ENCODE measurements around the gene LRRC73. TPM values are rescaled to one million over a fixed set of nuclear protein-coding genes. Genes with fewer than 3 reads are reported as not detected.
"Not testable (repeated sequence)": the region's sequence is repeated elsewhere in the genome, so short reads cannot be mapped to it uniquely, and the experiment has no call there.

The LRRC73 gene
- total RNA-seq, 1 donor from 2014 or later, result 0.40 TPM

GRCh38 chr6:43541774-43542471, 31.8 kb upstream of the LRRC73 start:
- TF ChIP-seq CTCF (IDR thresholded peaks at IDR 0.05), result no peak
- Mint-ChIP-seq H3K4me1 (ENCODE audit: unreplicated experiment) (no peaks in the 10 kb centered on the region), H3K27me3 (ENCODE audit: unreplicated experiment) (no peaks in the 10 kb centered on the region), H3K36me3 (ENCODE audit: unreplicated experiment) (peaks cover 42% of the 10 kb centered on the region), H3K4me3 (ENCODE audit: unreplicated experiment) (no peak overlapping the region), H3K27ac (ENCODE audit: unreplicated experiment) (no peak overlapping the region), H3K9me3 (ENCODE audit: unreplicated experiment) (no peaks in the 10 kb centered on the region)
- no peak for DNase-seq (ENCODE audit: extremely low spot score, unreplicated experiment)

GRCh38 chr6:43540507-43540906, 30.4 kb upstream of the LRRC73 start:
- Mint-ChIP-seq H3K27ac (ENCODE audit: unreplicated experiment) (no peak overlapping the region), H3K9me3 (ENCODE audit: unreplicated experiment) (no peaks in the 10 kb centered on the region), H3K4me1 (ENCODE audit: unreplicated experiment) (no peaks in the 10 kb centered on the region), H3K4me3 (ENCODE audit: unreplicated experiment) (no peak overlapping the region), H3K36me3 (ENCODE audit: unreplicated experiment) (peaks cover 29% of the 10 kb centered on the region), H3K27me3 (ENCODE audit: unreplicated experiment) (no peaks in the 10 kb centered on the region)
- no peak for TF ChIP-seq CTCF (IDR thresholded peaks at IDR 0.05)
- DNase-seq (ENCODE audit: extremely low spot score, unreplicated experiment), result no peak

- H3K27ac Mint-ChIP-seq (ENCODE audit: unreplicated experiment); H3K4me3 Mint-ChIP-seq (ENCODE audit: unreplicated experiment); H3K4me1 Mint-ChIP-seq (ENCODE audit: unreplicated experiment); H3K27me3 Mint-ChIP-seq (ENCODE audit: unreplicated experiment); H3K9me3 Mint-ChIP-seq (ENCODE audit: unreplicated experiment); DNase-seq (ENCODE audit: extremely low spot score, unreplicated experiment): not testable (repeated sequence)
- peaks cover 26% of the 10 kb centered on the region for H3K36me3 Mint-ChIP-seq (ENCODE audit: unreplicated experiment)
Measured at GRCh38 chr6:43539409-43539808, 29.3 kb upstream of the LRRC73 start.

GRCh38 chr6:43538986-43539385, 28.8 kb upstream of the LRRC73 start:
- H3K4me1 Mint-ChIP-seq (ENCODE audit: unreplicated experiment); H3K27me3 Mint-ChIP-seq (ENCODE audit: unreplicated experiment); DNase-seq (ENCODE audit: extremely low spot score, unreplicated experiment); H3K27ac Mint-ChIP-seq (ENCODE audit: unreplicated experiment); H3K4me3 Mint-ChIP-seq (ENCODE audit: unreplicated experiment); H3K9me3 Mint-ChIP-seq (ENCODE audit: unreplicated experiment): not testable (repeated sequence)
- H3K36me3 Mint-ChIP-seq (ENCODE audit: unreplicated experiment), result peaks cover 24% of the 10 kb centered on the region

- Mint-ChIP-seq H3K36me3 (ENCODE audit: unreplicated experiment) (peaks cover 20% of the 10 kb centered on the region), H3K27ac (ENCODE audit: unreplicated experiment) (no peak overlapping the region), H3K27me3 (ENCODE audit: unreplicated experiment) (no peaks in the 10 kb centered on the region), H3K9me3 (ENCODE audit: unreplicated experiment) (no peaks in the 10 kb centered on the region), H3K4me3 (ENCODE audit: unreplicated experiment) (no peak overlapping the region), H3K4me1 (ENCODE audit: unreplicated experiment) (no peaks in the 10 kb centered on the region)
- no peak for DNase-seq (ENCODE audit: extremely low spot score, unreplicated experiment)
- TF ChIP-seq CTCF (IDR thresholded peaks at IDR 0.05), result no peak
Measured at GRCh38 chr6:43532201-43532600, 22.1 kb upstream of the LRRC73 start.

GRCh38 chr6:43524483-43524961, 14.4 kb upstream of the LRRC73 start:
- Mint-ChIP-seq H3K27ac (ENCODE audit: unreplicated experiment) (no peak overlapping the region), H3K4me1 (ENCODE audit: unreplicated experiment) (no peaks in the 10 kb centered on the region), H3K27me3 (ENCODE audit: unreplicated experiment) (no peaks in the 10 kb centered on the region), H3K36me3 (ENCODE audit: unreplicated experiment) (peaks cover 52% of the 10 kb centered on the region), H3K9me3 (ENCODE audit: unreplicated experiment) (no peaks in the 10 kb centered on the region), H3K4me3 (ENCODE audit: unreplicated experiment) (no peak overlapping the region)
- no peak for DNase-seq (ENCODE audit: extremely low spot score, unreplicated experiment)
- no peak for TF ChIP-seq CTCF (IDR thresholded peaks at IDR 0.05)
